Activated CD8-positive, alpha-beta memory T cell treated with anti-CD3 and anti-CD28 coated beads for 36 hours (primary cell): ENCODE data around the gene UQCC2. TPM values are rescaled to one million over a fixed set of nuclear protein-coding genes. Genes with fewer than 3 reads are reported as not detected.

Experiments
- CTCF ChIA-PET: fragments of 350-600 bp; sonication (Branson Sonifier 250); formaldehyde crosslinking; loops from one replicate; lab custom pipeline; 2021; ENCODE audit warnings: antibody characterized with exemption; lab: Charles Lee
- POLR2A ChIA-PET: fragments of 350-600 bp; sonication (Branson Sonifier 250); formaldehyde crosslinking; loops from one replicate; lab custom pipeline; 2021; ENCODE audit warnings: antibody characterized with exemption; lab: Charles Lee
- total RNA-seq, 2 experiments: library from RNA; stranded (reverse); gene quantifications; one replicate each; pipeline ENCODE4 v1.2.3, GENCODE V29; 2021

Gene UQCC2
- total RNA-seq, 2 experiments from 2014 or later, result 150 to 154 TPM

GRCh38 chr6:33716890-33717632, 5.6 kb upstream of the UQCC2 start:
- POLR2A ChIA-PET, result no interaction called here

DNA sequence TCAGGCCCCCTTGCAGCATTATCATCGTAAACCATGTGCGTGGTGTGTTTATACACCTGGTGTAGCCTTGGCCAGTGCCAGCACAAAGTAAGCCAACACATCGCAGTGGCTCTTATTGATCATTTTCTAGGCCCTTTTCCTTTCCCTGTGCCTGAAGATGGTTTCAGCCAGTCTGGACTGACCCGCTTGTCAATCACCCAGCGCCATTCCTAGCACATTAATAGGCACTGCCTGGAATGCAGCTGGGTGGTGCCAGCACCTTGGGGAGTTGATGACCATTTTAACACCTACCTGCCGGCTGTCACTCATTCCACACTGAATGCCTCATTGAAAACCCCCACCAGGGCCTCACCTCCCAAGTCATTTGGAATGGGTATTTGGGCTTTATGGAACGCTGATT, 4.9 kb upstream of the UQCC2 start:
- ChIA-PET POLR2A (no interaction called here), CTCF (interaction anchor here (1.5 kb wide), 1 partner anchor 27 kb away, joined by 4 read pairs; no protein-coding TSS in a partner anchor)

More at GRCh38 chr6:33716890-33717632, 5.6 kb upstream of the UQCC2 start:
- CTCF ChIA-PET, result interaction anchor here (1.5 kb wide), 1 partner anchor 26 kb away, joined by 4 read pairs; no protein-coding TSS in a partner anchor

- ChIA-PET CTCF (interaction anchor here (1.7 kb wide), 1 partner anchor 30 kb away, joined by 3 read pairs; no protein-coding TSS in a partner anchor), POLR2A (no interaction called here)
Measured at GRCh38 chr6:33714385-33715040, 3.0 kb upstream of the UQCC2 start.

GRCh38 chr6:33713786-33714185, 2.3 kb upstream of the UQCC2 start:
- CTCF ChIA-PET, result interaction anchor here (0.8 to 1.7 kb wide), 2 partner anchors 30 to 49 kb away, joined by 3 read pairs; no protein-coding TSS in a partner anchor
- POLR2A ChIA-PET, result no interaction called here

- POLR2A ChIA-PET, result interaction anchor here (0.8 kb wide), 1 partner anchor 107 kb away, joined by 5 read pairs; no protein-coding TSS in a partner anchor
- CTCF ChIA-PET, result interaction anchor here (0.7 to 1.7 kb wide), 3 partner anchors 31 to 314 kb away, joined by 3 read pairs; no protein-coding TSS in a partner anchor
Measured at GRCh38 chr6:33712914-33713313, 1.4 kb upstream of the UQCC2 start.

GRCh38 chr6:33710296-33711121, 991 bp downstream of the UQCC2 start:
- POLR2A ChIA-PET, result interaction anchor here (0.8 to 1.3 kb wide), 4 partner anchors 89 to 739 kb away, joined by 3 read pairs; no protein-coding TSS in a partner anchor
- CTCF ChIA-PET, result interaction anchor here (0.8 to 1.9 kb wide), 11 partner anchors 10 to 316 kb away, joined by 3 to 12 read pairs (median 3); partner anchors contain the start of gene ITPR3

GRCh38 chr6:33709605-33710295, 1.8 kb downstream of the UQCC2 start:
- ChIA-PET POLR2A (no interaction called here), CTCF (interaction anchor here (1.5 kb wide), 1 partner anchor 9 kb away, joined by 6 read pairs; no protein-coding TSS in a partner anchor)

GRCh38 chr6:33708516-33709204, 2.8 kb downstream of the UQCC2 start:
- POLR2A ChIA-PET, result interaction anchor here (0.5 kb wide), 1 partner anchor 274 kb away, joined by 3 read pairs; no protein-coding TSS in a partner anchor
- CTCF ChIA-PET, result interaction anchor here (1.5 kb wide), 2 partner anchors 8 to 123 kb away, joined by 6 read pairs; no protein-coding TSS in a partner anchor

- CTCF ChIA-PET, result interaction anchor here (1.5 kb wide), 1 partner anchor 122 kb away, joined by 6 read pairs; no protein-coding TSS in a partner anchor
- POLR2A ChIA-PET, result no interaction called here
Measured at GRCh38 chr6:33707771-33708170, 3.7 kb downstream of the UQCC2 start.

DNA sequence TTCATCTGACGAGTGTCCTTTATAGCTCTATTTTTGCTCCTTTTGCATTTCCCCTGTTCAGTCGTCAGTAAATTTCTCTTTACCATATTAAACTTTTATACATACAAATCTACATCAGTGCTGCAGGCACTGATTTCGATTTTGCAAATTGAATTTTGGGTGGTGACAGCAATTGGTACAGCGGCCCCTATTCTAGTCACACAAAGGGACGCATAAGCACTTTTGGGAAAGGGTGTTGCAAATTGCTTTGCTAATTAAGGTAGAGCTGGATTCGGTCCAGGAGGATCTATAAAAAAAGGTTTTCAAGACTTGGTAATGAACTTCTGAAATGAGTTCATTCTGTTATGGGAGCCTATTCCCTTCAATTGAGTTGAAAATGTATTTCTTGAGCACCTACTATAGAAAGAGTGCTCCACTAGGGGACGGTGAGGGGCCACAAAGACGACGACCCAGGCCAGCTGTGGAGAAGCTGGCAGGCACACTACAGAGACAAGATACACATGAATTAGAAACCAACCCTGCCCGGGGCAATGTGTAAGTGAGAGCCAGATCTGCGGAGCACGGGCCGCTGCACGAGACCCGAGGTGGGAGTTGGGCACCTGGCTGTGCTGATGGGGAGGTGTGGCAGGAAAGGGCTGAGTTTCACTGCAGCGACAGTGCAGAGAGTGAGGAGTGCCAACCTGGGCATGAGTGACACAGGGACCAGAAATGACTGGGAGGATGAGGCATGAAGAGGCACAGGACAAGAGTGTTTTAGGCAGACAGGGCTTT, 5.4 kb downstream of the UQCC2 start:
- POLR2A ChIA-PET, result no interaction called here

GRCh38 chr6:33705268-33705885, 6.1 kb downstream of the UQCC2 start:
- CTCF ChIA-PET, result interaction anchor here (0.5 to 0.7 kb wide), 2 partner anchors 23 to 115 kb away, joined by 3 read pairs; no protein-coding TSS in a partner anchor
- POLR2A ChIA-PET, result interaction anchor here (0.7 kb wide), 1 partner anchor 38 kb away, joined by 7 read pairs; no protein-coding TSS in a partner anchor

More for the DNA sequence above, 5.4 kb downstream of the UQCC2 start:
- CTCF ChIA-PET, result interaction anchor here (0.5 kb wide), 1 partner anchor 23 kb away, joined by 3 read pairs; no protein-coding TSS in a partner anchor

DNA sequence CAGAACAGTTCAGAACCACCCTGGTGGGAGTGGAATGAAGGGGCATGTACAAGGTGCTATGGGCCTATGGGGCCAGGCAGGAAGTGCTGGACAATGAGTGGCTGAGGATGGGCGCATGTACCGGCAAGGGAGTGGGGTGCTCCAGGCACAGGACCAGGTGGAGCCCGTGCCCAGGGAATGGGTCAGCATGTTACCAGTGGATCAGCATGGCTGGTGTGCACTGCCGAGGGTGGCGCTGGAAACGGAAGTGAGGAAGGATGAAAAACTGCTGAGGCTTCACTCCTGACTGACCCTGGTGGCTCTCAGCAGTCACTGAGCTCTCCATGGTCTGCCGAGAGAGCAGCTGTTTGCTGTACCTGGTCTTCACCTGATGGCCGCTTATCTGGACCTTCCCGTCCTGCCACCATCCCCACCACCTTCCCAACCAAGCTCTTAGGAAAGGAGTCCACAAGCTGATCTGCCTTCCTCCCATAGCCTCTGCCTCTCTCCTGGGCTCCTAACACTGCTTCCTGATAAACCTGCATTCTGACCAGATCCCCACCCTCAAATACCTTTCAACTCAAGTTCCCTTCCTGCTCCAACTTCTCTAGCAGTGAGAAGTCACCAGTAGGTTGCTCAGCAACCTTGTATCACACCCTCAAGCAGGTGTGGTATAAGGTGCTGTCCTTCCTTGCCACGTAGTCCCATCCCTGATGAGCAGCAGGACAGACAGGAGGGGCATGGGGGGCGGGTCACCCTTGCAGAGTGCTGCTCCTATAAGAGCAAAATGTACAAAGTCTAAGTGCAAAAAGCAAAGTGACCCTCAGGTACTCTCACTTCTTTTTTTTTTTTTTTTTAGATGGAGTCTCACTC, 7.1 kb downstream of the UQCC2 start:
- ChIA-PET POLR2A (interaction anchor here (0.7 kb wide), 1 partner anchor 39 kb away, joined by 7 read pairs; no protein-coding TSS in a partner anchor), CTCF (interaction anchor here (0.7 kb wide), 1 partner anchor 114 kb away, joined by 3 read pairs; no protein-coding TSS in a partner anchor)

DNA sequence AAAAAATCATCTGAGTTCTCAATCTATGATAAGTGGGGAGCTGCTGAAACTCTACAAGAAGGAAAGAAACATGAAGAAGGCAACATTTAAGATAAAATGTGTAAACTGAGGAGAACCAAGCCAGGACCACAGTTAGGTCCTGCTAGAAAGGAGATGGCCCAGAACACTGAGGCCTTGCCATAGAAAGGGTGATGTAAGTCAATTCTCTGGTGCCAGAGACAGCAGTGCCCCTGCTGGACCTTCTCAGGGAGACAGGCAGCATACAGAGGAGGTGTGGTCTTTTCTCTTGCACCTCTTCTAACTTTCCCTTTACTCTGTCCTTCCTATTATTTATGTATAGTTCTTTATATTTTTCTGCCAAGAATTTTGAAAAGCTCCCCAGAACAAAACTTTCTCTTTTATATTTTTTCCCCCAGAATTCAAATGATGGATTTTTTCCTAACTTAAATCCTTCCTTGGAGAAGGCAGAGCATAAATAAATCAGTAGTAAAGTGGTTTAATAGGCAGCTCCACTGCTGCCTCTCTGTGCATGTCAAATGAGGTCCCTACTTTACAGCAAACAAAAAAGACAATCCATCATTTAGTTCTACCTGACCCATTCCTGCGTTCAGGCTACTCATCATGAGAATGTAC, 9.0 kb downstream of the UQCC2 start:
- ChIA-PET POLR2A (interaction anchor here (0.9 kb wide), 1 partner anchor 10 kb away, joined by 3 read pairs; no protein-coding TSS in a partner anchor), CTCF (interaction anchor here (1.1 to 1.8 kb wide), 4 partner anchors 10 to 122 kb away, joined by 3 to 4 read pairs (median 4); partner anchors contain the start of gene BAK1)

- ChIA-PET CTCF (interaction anchor here (0.6 to 2.0 kb wide), 15 partner anchors 9 to 455 kb away, joined by 3 to 13 read pairs (median 4); partner anchors contain the start of genes BAK1 and UQCC2), POLR2A (no interaction called here)
Measured at GRCh38 chr6:33700391-33701050, 11.0 kb downstream of the UQCC2 start.
